Measurements from ENCODE around the gene CNPY4. TPM values are rescaled to one million over a fixed set of nuclear protein-coding genes. Genes with fewer than 3 reads are reported as not detected.

The CNPY4 gene
- polyA plus RNA-seq, 3 donors = 6.2 to 6.8 (median 6.2) TPM

DNA sequence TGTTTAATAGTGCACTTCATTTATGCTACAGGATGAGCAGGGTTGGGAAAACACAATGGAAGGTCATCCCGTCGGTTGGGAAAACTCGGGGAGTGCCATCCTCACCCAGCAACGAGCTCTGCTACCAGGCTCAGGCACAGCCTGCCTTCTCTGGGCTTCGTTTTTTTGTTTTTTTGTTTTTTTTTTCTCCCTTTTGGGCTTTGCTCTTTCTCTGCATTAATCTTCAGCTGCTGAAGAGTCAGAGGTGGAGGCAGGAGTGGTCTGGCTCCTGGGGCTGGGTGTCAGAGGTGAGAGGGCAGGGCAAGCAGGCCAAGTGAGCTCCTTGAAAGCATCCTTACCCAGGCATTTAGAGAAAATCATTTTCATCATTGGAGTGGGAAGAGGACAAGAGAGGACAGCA, 49.4 kb upstream of the CNPY4 start:
- no peaks in the 10 kb centered on the region for H4K20me1 ChIP-seq (ENCODE audit: insufficient read depth, low read length)
- TF ChIP-seq, protein P1, sequence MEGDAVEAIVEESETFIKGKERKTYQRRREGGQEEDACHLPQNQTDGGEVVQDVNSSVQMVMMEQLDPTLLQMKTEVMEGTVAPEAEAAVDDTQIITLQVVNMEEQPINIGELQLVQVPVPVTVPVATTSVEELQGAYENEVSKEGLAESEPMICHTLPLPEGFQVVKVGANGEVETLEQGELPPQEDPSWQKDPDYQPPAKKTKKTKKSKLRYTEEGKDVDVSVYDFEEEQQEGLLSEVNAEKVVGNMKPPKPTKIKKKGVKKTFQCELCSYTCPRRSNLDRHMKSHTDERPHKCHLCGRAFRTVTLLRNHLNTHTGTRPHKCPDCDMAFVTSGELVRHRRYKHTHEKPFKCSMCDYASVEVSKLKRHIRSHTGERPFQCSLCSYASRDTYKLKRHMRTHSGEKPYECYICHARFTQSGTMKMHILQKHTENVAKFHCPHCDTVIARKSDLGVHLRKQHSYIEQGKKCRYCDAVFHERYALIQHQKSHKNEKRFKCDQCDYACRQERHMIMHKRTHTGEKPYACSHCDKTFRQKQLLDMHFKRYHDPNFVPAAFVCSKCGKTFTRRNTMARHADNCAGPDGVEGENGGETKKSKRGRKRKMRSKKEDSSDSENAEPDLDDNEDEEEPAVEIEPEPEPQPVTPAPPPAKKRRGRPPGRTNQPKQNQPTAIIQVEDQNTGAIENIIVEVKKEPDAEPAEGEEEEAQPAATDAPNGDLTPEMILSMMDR (IDR thresholded peaks at IDR 0.05) = no peak
- peaks cover 56 to 77% of the 10 kb centered on the region in 2 donors for H3K36me3 Mint-ChIP-seq
- intact Hi-C loops (cut with micrococcal nuclease) = no loop called here
- peaks cover 29 to 43% (median 36%) of the 10 kb centered on the region in 7 donors for H3K9me3 Mint-ChIP-seq
- no peak overlapping the region for H3K27ac ChIP-seq (ENCODE audit: low read depth in 1 of 2, low read length in 2 of 2)
- no peak for DNase-seq
- no peak overlapping the region for H3K4me2 ChIP-seq (replicated peaks; ENCODE audit: extremely low read depth, low read length, poor library complexity, severe bottlenecking)
- H3K9ac ChIP-seq (ENCODE audit: insufficient read depth, low read length, poor library complexity, severe bottlenecking) = no peak overlapping the region
- H3K36me3 ChIP-seq (replicated peaks in 1 of 2; ENCODE audit: control insufficient read depth in 1 of 2, insufficient read depth in 2 of 2, low read length in 2 of 2) = peaks cover 52 to 74% of the 10 kb centered on the region in 2 donors
- peak overlapping the region in 1 of 7 donors; percentile 27 for H3K27ac Mint-ChIP-seq
- H3K79me2 ChIP-seq (ENCODE audit: insufficient read depth, low read length) = no peaks in the 10 kb centered on the region
- H3K9me3 ChIP-seq (replicated peaks in 1 of 2; ENCODE audit: control insufficient read depth in 1 of 2, insufficient read depth in 1 of 2, low read length in 2 of 2) = peaks cover 38 to 40% of the 10 kb centered on the region in 2 donors
- no peak overlapping the region for H3K4me3 ChIP-seq (replicated peaks in 1 of 3; ENCODE audit: low read depth in 2 of 3, low read length in 3 of 3)
- H2AFZ ChIP-seq (ENCODE audit: insufficient read depth, low read depth, low read length, poor library complexity, severe bottlenecking) = no peak overlapping the region
- no peaks in the 10 kb centered on the region for H3K4me1 ChIP-seq (ENCODE audit: control insufficient read depth in 1 of 2, insufficient read depth in 2 of 2, low read length in 2 of 2)
- H3K4me1 Mint-ChIP-seq = no peaks in the 10 kb centered on the region
- 92% methylated on average over 5 of the region's 5 CpGs for WGBS (ENCODE audit: insufficient coverage)
- no peaks in the 10 kb centered on the region for H3K27me3 ChIP-seq (ENCODE audit: control insufficient read depth in 2 of 2, insufficient read depth in 2 of 2, low read length in 2 of 2)
- peaks cover 0 to 6% (median 0%) of the 10 kb centered on the region in 3 donors for H3K27me3 Mint-ChIP-seq (ENCODE audit: low read depth in 3 of 3)
- no peak overlapping the region for H3K4me3 Mint-ChIP-seq

- Histone ChIP-seq H3K9ac (ENCODE audit: insufficient read depth, low read length, poor library complexity, severe bottlenecking) (no peak overlapping the region), H2AFZ (ENCODE audit: insufficient read depth, low read depth, low read length, poor library complexity, severe bottlenecking) (no peak overlapping the region), H3K4me3 (replicated peaks in 1 of 3; ENCODE audit: low read depth in 2 of 3, low read length in 3 of 3) (peak overlapping the region in 1 of 3 experiments; percentile 12), H4K20me1 (ENCODE audit: insufficient read depth, low read length) (no peaks in the 10 kb centered on the region), H3K9me3 (replicated peaks in 1 of 2; ENCODE audit: control insufficient read depth in 1 of 2, insufficient read depth in 1 of 2, low read length in 2 of 2) (peaks cover 38 to 40% of the 10 kb centered on the region in 2 donors), H3K36me3 (replicated peaks in 1 of 2; ENCODE audit: control insufficient read depth in 1 of 2, insufficient read depth in 2 of 2, low read length in 2 of 2) (peaks cover 63 to 78% of the 10 kb centered on the region in 2 donors), H3K79me2 (ENCODE audit: insufficient read depth, low read length) (no peaks in the 10 kb centered on the region), H3K4me2 (replicated peaks; ENCODE audit: extremely low read depth, low read length, poor library complexity, severe bottlenecking) (no peak overlapping the region), H3K27me3 (ENCODE audit: control insufficient read depth in 2 of 2, insufficient read depth in 2 of 2, low read length in 2 of 2) (no peaks in the 10 kb centered on the region), H3K27ac (ENCODE audit: low read depth in 1 of 2, low read length in 2 of 2) (no peak overlapping the region), H3K4me1 (ENCODE audit: control insufficient read depth in 1 of 2, insufficient read depth in 2 of 2, low read length in 2 of 2) (no peaks in the 10 kb centered on the region)
- intact Hi-C loops (cut with micrococcal nuclease) = no loop called here
- H3K36me3 Mint-ChIP-seq = peaks cover 67 to 84% of the 10 kb centered on the region in 2 donors
- H3K9me3 Mint-ChIP-seq = peaks cover 31 to 48% (median 36%) of the 10 kb centered on the region in 7 donors
- no peak for DNase-seq
- H3K27ac Mint-ChIP-seq = no peak overlapping the region
- WGBS (ENCODE audit: insufficient coverage) = no CpG with 5 or more reads among the region's 11 CpGs
- H3K27me3 Mint-ChIP-seq (ENCODE audit: low read depth in 3 of 3) = peaks cover 0 to 6% (median 0%) of the 10 kb centered on the region in 3 donors
- H3K4me1 Mint-ChIP-seq = no peaks in the 10 kb centered on the region
- no peak overlapping the region for H3K4me3 Mint-ChIP-seq
- TF ChIP-seq, protein P1 (IDR thresholded peaks at IDR 0.05) = no peak
These were observed 48.3 kb upstream of the CNPY4 start for GRCh38 chr7:100071018-100071723.
